A673 (cell line): ENCODE measurements around the gene ZDHHC19. TPM values are rescaled to one million over a fixed set of nuclear protein-coding genes. Genes with fewer than 3 reads are reported as not detected.

Experiments
- BruUV-seq: library from RNA; stranded (reverse); fragments of 400-500 nt; replicated peaks from 2 replicates; lab custom pipeline; 2021; lab: Mats Ljungman, UMichigan
- CTCF ChIA-PET: fragments of 300-600 bp; sonication (Branson Sonifier 250); formaldehyde crosslinking; loops from one replicate; lab custom pipeline; 2022; ENCODE audit warnings: antibody characterized with exemption; lab: Charles Lee
- POLR2A ChIA-PET: fragments of 300-600 bp; sonication (Branson Sonifier 250); formaldehyde crosslinking; loops from one replicate; lab custom pipeline; 2022; ENCODE audit warnings: antibody characterized with exemption; ENCODE audit not compliant: low non-redundant PET; lab: Charles Lee
- DNase-seq: peaks from one replicate; pipeline ENCODE4 v3.0.0-alpha.2; 2015; ENCODE audit warnings: low spot score
- H3K27ac ChIP-seq: fragments of 200-600 bp; sonication (generic); 2 replicates; pipeline ENCODE4 v1.5.1; 2016; ENCODE audit warnings: mixed run types, low read depth, mild to moderate bottlenecking, mixed read lengths, antibody characterized with exemption, low read length; ENCODE audit not compliant: poor library complexity, severe bottlenecking
- H3K27me3 ChIP-seq: fragments of 200-600 bp; sonication (generic); replicated peaks from 2 replicates; pipeline ENCODE4 v1.6.1; 2017; ENCODE audit warnings: mixed run types, low read depth, mild to moderate bottlenecking, mixed read lengths, antibody characterized with exemption, low read length; ENCODE audit not compliant: insufficient read depth, poor library complexity
- H3K36me3 ChIP-seq: fragments of 200-600 bp; sonication (generic); 2 replicates; pipeline ENCODE4 v1.6.1; 2016; ENCODE audit warnings: mixed run types, mild to moderate bottlenecking, mixed read lengths, antibody characterized with exemption, low read length; ENCODE audit not compliant: insufficient read depth, poor library complexity, severe bottlenecking
- H3K4me1 ChIP-seq: fragments of 200-600 bp; sonication (generic); 2 replicates; pipeline ENCODE4 v1.6.1; 2017; ENCODE audit warnings: mixed run types, mild to moderate bottlenecking, mixed read lengths, antibody characterized with exemption, low read length; ENCODE audit not compliant: insufficient read depth, poor library complexity, severe bottlenecking
- H3K4me3 ChIP-seq: fragments of 200-600 bp; sonication (generic); 2 replicates; pipeline ENCODE4 v1.5.1; 2016; ENCODE audit warnings: low read depth, mixed run types, mild to moderate bottlenecking, mixed read lengths, low read length; ENCODE audit not compliant: poor library complexity, severe bottlenecking
- H3K9me3 ChIP-seq: fragments of 200-600 bp; sonication (generic); 2 replicates; pipeline ENCODE4 v1.6.1; 2016; ENCODE audit warnings: mixed run types, low read depth, mild to moderate bottlenecking, mixed read lengths, antibody characterized with exemption, low read length; ENCODE audit not compliant: poor library complexity, severe bottlenecking
- CTCF ChIP-seq: fragments of 300-800, 200-600 bp; sonication (generic); conservative IDR thresholded peaks from 2 replicates; pipeline ENCODE4 v1.5.1; 2017; ENCODE audit warnings: low read depth, mild to moderate bottlenecking, antibody characterized with exemption, low read length, moderate library complexity, mixed read lengths
- EZH2 ChIP-seq: fragments of 200-600 bp; sonication (generic); IDR thresholded peaks from 2 replicates; pipeline ENCODE4 v1.6.1; 2017; ENCODE audit warnings: borderline replicate concordance, low read depth, mild to moderate bottlenecking, mixed read lengths, antibody characterized with exemption, low read length; ENCODE audit not compliant: poor library complexity, severe bottlenecking
- intact Hi-C: fragments of 100-400 bp; cut with micrococcal nuclease; formaldehyde crosslinking; loops from one replicate; pipeline ENCODE4 v1.10.0; 2022; ENCODE audit not compliant: unreplicated experiment
- total RNA-seq: library from RNA; stranded (reverse); gene quantifications from 2 replicates; pipeline ENCODE4 v1.2.3, GENCODE V29; 2021

The ZDHHC19 gene
- total RNA-seq, 1 experiment from 2014 or later: not detected

DNA sequence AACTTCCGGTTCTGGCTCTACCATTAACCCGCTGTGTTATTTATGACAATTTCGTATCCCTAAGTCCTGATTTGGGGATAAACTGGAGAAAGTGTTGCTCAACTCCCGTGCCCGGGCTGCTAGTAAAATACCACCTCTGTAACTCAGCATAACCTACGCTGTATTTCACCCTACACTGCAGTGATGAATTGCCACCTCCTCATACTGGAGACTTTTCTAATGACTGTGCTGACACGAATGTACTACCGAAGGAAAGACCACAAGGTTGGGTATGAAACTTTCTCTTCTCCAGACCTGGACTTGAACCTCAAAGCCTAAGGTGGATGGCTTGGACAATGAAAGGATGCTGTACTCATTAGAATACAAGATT is 21.7 kb upstream of the ZDHHC19 start:
- BruUV-seq: no TSS peak
- POLR2A ChIA-PET: no interaction called here
- no peak for TF ChIP-seq EZH2
- TF ChIP-seq CTCF: no peak

DNA sequence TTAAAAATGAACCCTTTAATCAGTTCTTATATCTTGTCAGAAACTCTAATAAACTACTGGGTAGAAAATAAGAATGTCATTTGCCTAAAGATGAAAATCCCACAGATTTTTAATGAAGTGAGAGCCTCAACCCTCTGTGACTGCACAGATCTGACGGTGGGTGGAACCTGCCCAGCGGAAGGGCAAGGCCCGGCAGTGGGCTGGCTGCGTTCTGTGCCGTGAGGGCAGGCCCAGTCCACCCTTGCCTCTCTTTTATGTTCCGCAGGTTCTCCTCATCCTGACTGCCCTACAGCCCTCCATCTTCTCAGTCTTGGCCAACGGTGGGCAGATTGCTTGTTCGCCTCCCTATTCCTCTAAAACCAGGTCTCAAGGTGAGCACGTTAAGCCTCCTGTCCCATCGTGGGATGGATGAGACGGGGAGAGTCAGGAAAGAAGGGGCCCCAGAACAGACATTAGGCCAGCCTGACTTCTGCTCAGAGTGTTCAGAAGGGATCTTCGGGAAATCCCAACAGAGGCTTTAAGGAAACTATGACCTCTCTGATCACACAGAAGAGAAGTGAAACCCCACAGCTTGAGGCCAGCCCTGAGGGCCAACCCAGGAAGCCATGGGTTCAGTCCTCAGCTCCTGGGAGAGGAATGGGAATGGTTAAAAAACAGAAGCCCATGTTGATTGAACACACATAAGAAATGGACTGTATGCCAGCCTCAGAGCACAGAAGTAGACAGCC is 21.1 kb upstream of the ZDHHC19 start:
- BruUV-seq: no TSS peak
- DNase-seq: no peak
- H3K27ac ChIP-seq: no peak overlapping the region
- no peaks in the 10 kb centered on the region for H3K9me3 ChIP-seq
- TF ChIP-seq EZH2 (no peak), CTCF (no peak)
- no peak overlapping the region for H3K4me3 ChIP-seq
- intact Hi-C loops: no loop called here
- H3K36me3 ChIP-seq: peaks cover 3% of the 10 kb centered on the region
- ChIA-PET CTCF (no interaction called here), POLR2A (no interaction called here)
- H3K27me3 ChIP-seq: no peaks in the 10 kb centered on the region
- no peaks in the 10 kb centered on the region for H3K4me1 ChIP-seq

More for the DNA sequence above, 21.7 kb upstream of the ZDHHC19 start:
- H3K4me3 ChIP-seq: no peak overlapping the region
- intact Hi-C loops: no loop called here
- CTCF ChIA-PET: no interaction called here
- peaks cover 7% of the 10 kb centered on the region for H3K36me3 ChIP-seq
- DNase-seq: no peak
- no peaks in the 10 kb centered on the region for H3K27me3 ChIP-seq
- no peaks in the 10 kb centered on the region for H3K4me1 ChIP-seq
- H3K9me3 ChIP-seq: no peaks in the 10 kb centered on the region
- H3K27ac ChIP-seq: no peak overlapping the region

GRCh38 chr3:196227629-196228493 is 16.7 kb upstream of the ZDHHC19 start:
- Histone ChIP-seq H3K27me3 (no peaks in the 10 kb centered on the region), H3K27ac (no peak overlapping the region), H3K9me3 (no peaks in the 10 kb centered on the region), H3K4me1 (no peaks in the 10 kb centered on the region), H3K4me3 (no peak overlapping the region), H3K36me3 (no peaks in the 10 kb centered on the region)
- ChIA-PET POLR2A (interaction anchor here (0.6 kb wide), 1 partner anchor 17 kb away, joined by 10 read pairs; no protein-coding TSS in a partner anchor), CTCF (no interaction called here)
- intact Hi-C loops: no loop called here
- TF ChIP-seq CTCF (0 out of 2 replicates have a peak, but pooled peaks have one; percentile 19), EZH2 (no peak)
- no TSS peak for BruUV-seq
- no peak for DNase-seq
